Measurements from ENCODE around the gene ZNF444.

DNA sequence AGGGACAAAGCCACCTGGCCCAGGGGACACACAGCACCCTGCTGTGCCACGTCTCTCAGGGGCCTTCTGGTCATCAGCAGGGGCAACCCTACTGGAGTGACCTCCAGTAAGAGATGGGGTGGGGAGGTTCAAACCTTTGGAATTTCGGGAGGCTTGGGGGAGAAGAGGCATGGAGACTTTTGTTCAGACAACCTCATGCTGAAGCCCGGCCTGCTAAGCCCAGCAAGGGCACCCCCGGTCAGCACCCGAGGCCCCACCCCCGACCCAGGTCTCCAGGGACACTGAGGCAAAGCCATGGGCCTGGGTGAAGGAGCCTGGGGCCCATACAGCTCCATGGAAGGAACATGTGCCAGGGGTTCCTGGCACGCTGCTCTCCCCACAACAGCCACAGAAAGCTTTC, 43.3 kb upstream of the ZNF444 start:
- TF ChIP-seq, protein P1, sequence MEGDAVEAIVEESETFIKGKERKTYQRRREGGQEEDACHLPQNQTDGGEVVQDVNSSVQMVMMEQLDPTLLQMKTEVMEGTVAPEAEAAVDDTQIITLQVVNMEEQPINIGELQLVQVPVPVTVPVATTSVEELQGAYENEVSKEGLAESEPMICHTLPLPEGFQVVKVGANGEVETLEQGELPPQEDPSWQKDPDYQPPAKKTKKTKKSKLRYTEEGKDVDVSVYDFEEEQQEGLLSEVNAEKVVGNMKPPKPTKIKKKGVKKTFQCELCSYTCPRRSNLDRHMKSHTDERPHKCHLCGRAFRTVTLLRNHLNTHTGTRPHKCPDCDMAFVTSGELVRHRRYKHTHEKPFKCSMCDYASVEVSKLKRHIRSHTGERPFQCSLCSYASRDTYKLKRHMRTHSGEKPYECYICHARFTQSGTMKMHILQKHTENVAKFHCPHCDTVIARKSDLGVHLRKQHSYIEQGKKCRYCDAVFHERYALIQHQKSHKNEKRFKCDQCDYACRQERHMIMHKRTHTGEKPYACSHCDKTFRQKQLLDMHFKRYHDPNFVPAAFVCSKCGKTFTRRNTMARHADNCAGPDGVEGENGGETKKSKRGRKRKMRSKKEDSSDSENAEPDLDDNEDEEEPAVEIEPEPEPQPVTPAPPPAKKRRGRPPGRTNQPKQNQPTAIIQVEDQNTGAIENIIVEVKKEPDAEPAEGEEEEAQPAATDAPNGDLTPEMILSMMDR (IDR thresholded peaks at IDR 0.05): no peak
- TF ChIP-seq POLR2A (IDR thresholded peaks at IDR 0.05): no peak
